Liver (tissue), 3 donors: ENCODE measurements around the gene OR10A4.

Source experiments
- HNF4G ChIP-seq: IDR thresholded peaks from 2 replicates; pipeline ENCODE4 v1.6.1; 2016; ENCODE audit warnings: antibody characterized with exemption
- RAD21 ChIP-seq, 2 donors: IDR thresholded peaks; 2 replicates each; pipeline ENCODE4 v1.6.1; 2016; ENCODE audit warnings: antibody characterized with exemption in 2 of 2, mild to moderate bottlenecking in 2 of 2
- SP1 ChIP-seq: IDR thresholded peaks from 2 replicates; pipeline ENCODE4 v1.6.1; 2018; ENCODE audit warnings: antibody characterized with exemption, mild to moderate bottlenecking
- YY1 ChIP-seq: IDR thresholded peaks from 2 replicates; pipeline ENCODE4 v1.6.1; 2016; ENCODE audit warnings: antibody characterized with exemption, mild to moderate bottlenecking
- TF ChIP-seq, protein P1 (sequence below): fragments of 150-350 bp; IDR thresholded peaks from 2 replicates; pipeline ENCODE4 v1.5.1; 2017; ENCODE audit warnings: improper control_type of control experiment, low read depth, low read length; ENCODE audit not compliant: missing input control
- TF ChIP-seq, protein P2 (sequence below): IDR thresholded peaks from 2 replicates; pipeline ENCODE4 v1.6.1; 2016; ENCODE audit warnings: antibody characterized with exemption
- TF ChIP-seq, protein P3 (sequence below): IDR thresholded peaks from 2 replicates; pipeline ENCODE4 v1.6.1; 2016; ENCODE audit warnings: antibody characterized with exemption, mild to moderate bottlenecking
- donor health status: healthy.
- donor health status: healthy.

DNA sequence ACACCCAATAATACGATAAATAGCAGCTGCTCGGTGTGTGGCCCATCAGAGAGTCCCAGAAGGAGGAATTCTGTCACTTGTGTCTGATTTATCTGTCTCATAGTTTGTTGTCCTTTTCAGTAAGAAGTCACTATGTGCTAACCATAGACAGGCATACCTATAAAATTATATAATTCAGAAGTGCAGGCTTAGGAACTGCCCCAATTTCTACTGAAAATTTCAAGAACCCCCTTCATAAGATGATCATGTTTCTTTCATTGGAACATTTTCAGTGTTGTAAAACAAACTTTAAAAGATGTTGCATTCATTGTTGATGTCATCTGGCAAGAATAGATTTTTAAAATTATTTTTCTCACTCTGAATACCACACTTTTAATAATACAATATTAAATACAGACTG is 16.0 kb downstream of the OR10A4 start, which contains the start of gene OR2D2:
- TF ChIP-seq SP1 (no peak), HNF4G (no peak), YY1 (no peak), RAD21 (IDR thresholded peaks at IDR 0.05) (no peak)
- TF ChIP-seq, protein P1, sequence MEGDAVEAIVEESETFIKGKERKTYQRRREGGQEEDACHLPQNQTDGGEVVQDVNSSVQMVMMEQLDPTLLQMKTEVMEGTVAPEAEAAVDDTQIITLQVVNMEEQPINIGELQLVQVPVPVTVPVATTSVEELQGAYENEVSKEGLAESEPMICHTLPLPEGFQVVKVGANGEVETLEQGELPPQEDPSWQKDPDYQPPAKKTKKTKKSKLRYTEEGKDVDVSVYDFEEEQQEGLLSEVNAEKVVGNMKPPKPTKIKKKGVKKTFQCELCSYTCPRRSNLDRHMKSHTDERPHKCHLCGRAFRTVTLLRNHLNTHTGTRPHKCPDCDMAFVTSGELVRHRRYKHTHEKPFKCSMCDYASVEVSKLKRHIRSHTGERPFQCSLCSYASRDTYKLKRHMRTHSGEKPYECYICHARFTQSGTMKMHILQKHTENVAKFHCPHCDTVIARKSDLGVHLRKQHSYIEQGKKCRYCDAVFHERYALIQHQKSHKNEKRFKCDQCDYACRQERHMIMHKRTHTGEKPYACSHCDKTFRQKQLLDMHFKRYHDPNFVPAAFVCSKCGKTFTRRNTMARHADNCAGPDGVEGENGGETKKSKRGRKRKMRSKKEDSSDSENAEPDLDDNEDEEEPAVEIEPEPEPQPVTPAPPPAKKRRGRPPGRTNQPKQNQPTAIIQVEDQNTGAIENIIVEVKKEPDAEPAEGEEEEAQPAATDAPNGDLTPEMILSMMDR = no peak
- TF ChIP-seq, protein P2, sequence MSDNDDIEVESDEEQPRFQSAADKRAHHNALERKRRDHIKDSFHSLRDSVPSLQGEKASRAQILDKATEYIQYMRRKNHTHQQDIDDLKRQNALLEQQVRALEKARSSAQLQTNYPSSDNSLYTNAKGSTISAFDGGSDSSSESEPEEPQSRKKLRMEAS = no peak
- TF ChIP-seq, protein P3, sequence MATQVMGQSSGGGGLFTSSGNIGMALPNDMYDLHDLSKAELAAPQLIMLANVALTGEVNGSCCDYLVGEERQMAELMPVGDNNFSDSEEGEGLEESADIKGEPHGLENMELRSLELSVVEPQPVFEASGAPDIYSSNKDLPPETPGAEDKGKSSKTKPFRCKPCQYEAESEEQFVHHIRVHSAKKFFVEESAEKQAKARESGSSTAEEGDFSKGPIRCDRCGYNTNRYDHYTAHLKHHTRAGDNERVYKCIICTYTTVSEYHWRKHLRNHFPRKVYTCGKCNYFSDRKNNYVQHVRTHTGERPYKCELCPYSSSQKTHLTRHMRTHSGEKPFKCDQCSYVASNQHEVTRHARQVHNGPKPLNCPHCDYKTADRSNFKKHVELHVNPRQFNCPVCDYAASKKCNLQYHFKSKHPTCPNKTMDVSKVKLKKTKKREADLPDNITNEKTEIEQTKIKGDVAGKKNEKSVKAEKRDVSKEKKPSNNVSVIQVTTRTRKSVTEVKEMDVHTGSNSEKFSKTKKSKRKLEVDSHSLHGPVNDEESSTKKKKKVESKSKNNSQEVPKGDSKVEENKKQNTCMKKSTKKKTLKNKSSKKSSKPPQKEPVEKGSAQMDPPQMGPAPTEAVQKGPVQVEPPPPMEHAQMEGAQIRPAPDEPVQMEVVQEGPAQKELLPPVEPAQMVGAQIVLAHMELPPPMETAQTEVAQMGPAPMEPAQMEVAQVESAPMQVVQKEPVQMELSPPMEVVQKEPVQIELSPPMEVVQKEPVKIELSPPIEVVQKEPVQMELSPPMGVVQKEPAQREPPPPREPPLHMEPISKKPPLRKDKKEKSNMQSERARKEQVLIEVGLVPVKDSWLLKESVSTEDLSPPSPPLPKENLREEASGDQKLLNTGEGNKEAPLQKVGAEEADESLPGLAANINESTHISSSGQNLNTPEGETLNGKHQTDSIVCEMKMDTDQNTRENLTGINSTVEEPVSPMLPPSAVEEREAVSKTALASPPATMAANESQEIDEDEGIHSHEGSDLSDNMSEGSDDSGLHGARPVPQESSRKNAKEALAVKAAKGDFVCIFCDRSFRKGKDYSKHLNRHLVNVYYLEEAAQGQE = no peak
